HCT116 (cell line): ENCODE results near the gene CLEC3B. TPM values are rescaled to one million over a fixed set of nuclear protein-coding genes. Genes with fewer than 3 reads are reported as not detected.

Experiments used
- ATAC-seq: fragments of 200-7000 bp; cut with Tn5 transposase; 2 replicates; pipeline ENCODE4 v1.9.1; 2020; ENCODE audit warnings: mild to moderate bottlenecking, moderate library complexity
- BruUV-seq: library from RNA; stranded (reverse); fragments of 400-500 nt; replicated peaks from 2 replicates; lab custom pipeline; 2021; lab: Mats Ljungman, UMichigan
- CTCF ChIA-PET: fragments of 300-600 bp; sonication (Branson Sonifier 250); formaldehyde crosslinking; loops from one replicate; lab custom pipeline; 2021; ENCODE audit warnings: antibody characterized with exemption; lab: Charles Lee
- POLR2A ChIA-PET: fragments of 300-600, 350-600 bp; sonication (Branson Sonifier 250); formaldehyde crosslinking; loops from one replicate; lab custom pipeline; 2021; ENCODE audit warnings: antibody characterized with exemption; lab: Charles Lee
- RAD21 ChIA-PET, 2 experiments: fragments of 300-600 bp; sonication (Branson Sonifier 250); formaldehyde crosslinking; loops; one replicate each; lab custom pipeline; 2023; ENCODE audit warnings: low total read pairs in 2 of 2; ENCODE audit not compliant: uncharacterized antibody in 2 of 2, unreplicated experiment in 2 of 2, low non-redundant PET in 1 of 2; lab: Charles Lee
- DNase-seq: peaks from one replicate; pipeline ENCODE4 v3.0.0-alpha.2; 2010; ENCODE audit warnings: low read depth, low spot score
- H2AFZ ChIP-seq: fragments of 200-600 bp; shearing (Covaris generic), sonication (generic); 2 replicates; pipeline ENCODE4 v1.6.1; 2017; ENCODE audit warnings: low read depth, mixed run types, mixed read lengths, antibody characterized with exemption, low read length; ENCODE audit not compliant: poor library complexity, severe bottlenecking
- H3K27ac ChIP-seq: 2 replicates; pipeline ENCODE4 v1.5.1; 2012; ENCODE audit warnings: low read depth, low read length
- H3K27me3 ChIP-seq: fragments of 200-600 bp; sonication (generic); 2 replicates; pipeline ENCODE4 v1.6.1; 2016; ENCODE audit warnings: mixed run types, low read length, mixed read lengths; ENCODE audit not compliant: insufficient read depth
- H3K36me3 ChIP-seq, 2 experiments: fragments of 200-500 bp in 1 of 2; fragments of 200-600 bp in 1 of 2; sonication (Bioruptor generic) in 1 of 2; sonication (generic) in 1 of 2; 2 replicates each; pipeline versions ENCODE4 v1.5.1 to v1.6.1; 2014 to 2016; ENCODE audit warnings: low read length in 2 of 2, inconsistent platforms in 1 of 2, mixed read lengths in 1 of 2, mixed run types in 1 of 2; ENCODE audit not compliant: insufficient read depth in 2 of 2, control insufficient read depth in 1 of 2
- H3K4me1 ChIP-seq, 2 experiments: fragments of 200-600 bp in 1 of 2; sonication (generic) in 1 of 2; 2 replicates each; pipeline versions ENCODE4 v1.5.1 to v1.6.1; 2012 to 2017; ENCODE audit warnings: low read length in 2 of 2, inconsistent platforms in 1 of 2, mild to moderate bottlenecking in 1 of 2, mixed read lengths in 1 of 2, mixed run types in 1 of 2, moderate library complexity in 1 of 2; ENCODE audit not compliant: insufficient read depth in 2 of 2, control insufficient read depth in 1 of 2
- H3K4me2 ChIP-seq: fragments of 200-600 bp; sonication (generic); 2 replicates; pipeline ENCODE4 v1.6.1; 2017; ENCODE audit warnings: mixed run types, low read length, mixed read lengths
- H3K4me3 ChIP-seq, 2 experiments: fragments of 200-600 bp in 1 of 2; sonication (generic) in 1 of 2; replicated peaks in 1 of 2; 2 replicates each; pipeline ENCODE4 v1.5.1; 2011 to 2016; ENCODE audit warnings: low read length in 2 of 2, control low read depth in 1 of 2, low read depth in 1 of 2, mild to moderate bottlenecking in 1 of 2, mixed read lengths in 1 of 2, mixed run types in 1 of 2
- H3K79me2 ChIP-seq: fragments of 200-600 bp; sonication (generic); 2 replicates; pipeline ENCODE4 v1.6.1; 2017; ENCODE audit warnings: mild to moderate bottlenecking, mixed run types, low read length, moderate library complexity, mixed read lengths; ENCODE audit not compliant: insufficient read depth
- H3K9ac ChIP-seq: fragments of 200-600 bp; sonication (generic); 2 replicates; pipeline ENCODE4 v1.6.1; 2016; ENCODE audit warnings: low read length, mixed read lengths
- H3K9me2 ChIP-seq: fragments of 200-600 bp; sonication (generic), shearing (Covaris generic); 2 replicates; pipeline ENCODE4 v1.6.1; 2017; ENCODE audit warnings: mixed run types, mild to moderate bottlenecking, moderate library complexity; ENCODE audit not compliant: insufficient read depth
- H3K9me3 ChIP-seq, 2 experiments: fragments of 200-500 bp in 1 of 2; fragments of 200-600 bp in 1 of 2; sonication (Bioruptor generic) in 1 of 2; sonication (generic) in 1 of 2; 2 replicates each; pipeline ENCODE4 v1.6.1; 2014 to 2017; ENCODE audit warnings: low read length in 2 of 2, mixed read lengths in 2 of 2, inconsistent platforms in 1 of 2, low read depth in 1 of 2, mild to moderate bottlenecking in 1 of 2, mixed run types in 1 of 2, moderate library complexity in 1 of 2; ENCODE audit not compliant: control insufficient read depth in 1 of 2, insufficient read depth in 1 of 2
- H4K20me1 ChIP-seq: fragments of 200-600 bp; sonication (generic), shearing (Covaris generic); 2 replicates; pipeline ENCODE4 v1.6.1; 2017; ENCODE audit warnings: mixed run types, mild to moderate bottlenecking, moderate library complexity; ENCODE audit not compliant: insufficient read depth
- CBX3 ChIP-seq: IDR thresholded peaks from 2 replicates; pipeline ENCODE4 v1.6.1; 2012; ENCODE audit warnings: low read depth
- ELF1 ChIP-seq: IDR thresholded peaks from 2 replicates; pipeline ENCODE4 v1.6.1; 2012; ENCODE audit warnings: low read depth, borderline replicate concordance
- POLR2A ChIP-seq: IDR thresholded peaks from 2 replicates; pipeline ENCODE4 v1.7.0; 2011; ENCODE audit warnings: borderline replicate concordance; ENCODE audit not compliant: insufficient read depth, insufficient read length; ENCODE audit errors: extremely low read depth
- POLR2AphosphoS5 ChIP-seq: IDR thresholded peaks from 2 replicates; pipeline ENCODE4 v1.6.1; 2011; ENCODE audit warnings: mild to moderate bottlenecking, low read depth, low read length, moderate library complexity
- RAD21 ChIP-seq: IDR thresholded peaks from 2 replicates; pipeline ENCODE4 v1.6.1; 2012; ENCODE audit warnings: low read depth, mild to moderate bottlenecking
- TCF7L2 ChIP-seq: IDR thresholded peaks from 2 replicates; pipeline ENCODE4 v1.7.0; 2011; ENCODE audit warnings: borderline replicate concordance, inconsistent platforms; ENCODE audit not compliant: insufficient read depth, insufficient read length; ENCODE audit errors: extremely low read depth
- YY1 ChIP-seq: IDR thresholded peaks from 2 replicates; pipeline ENCODE4 v1.6.1; 2011; ENCODE audit warnings: low read length, low read depth, moderate library complexity, mild to moderate bottlenecking; ENCODE audit not compliant: insufficient replicate concordance; ENCODE audit errors: extremely low read depth
- intact Hi-C: fragments of 100-400 bp; cut with micrococcal nuclease; formaldehyde crosslinking; loops from 2 replicates; pipeline ENCODE4 v1.10.0; 2022
- total RNA-seq: library from RNA; stranded (reverse); gene quantifications from one replicate; pipeline ENCODE4 v1.2.1, GENCODE V29; 2021; ENCODE audit not compliant: unreplicated experiment
- TF ChIP-seq, protein P1 (sequence below): IDR thresholded peaks from 2 replicates; pipeline ENCODE4 v1.6.1; 2012
- TF ChIP-seq, protein P2 (sequence below), 3 experiments: fragments of 200-600 bp in 1 of 3; sonication (generic) in 1 of 3; IDR thresholded peaks in 2 of 3; conservative IDR thresholded peaks in 1 of 3; 2 replicates each; pipeline ENCODE4 v1.5.1; 2012 to 2017; ENCODE audit warnings: low read depth in 2 of 3, low read length in 2 of 3, antibody characterized with exemption in 1 of 3, borderline replicate concordance in 1 of 3, control low read depth in 1 of 3, mild to moderate bottlenecking in 1 of 3, mixed read lengths in 1 of 3, mixed run types in 1 of 3, moderate library complexity in 1 of 3; ENCODE audit not compliant: insufficient read depth in 1 of 3

Gene CLEC3B
- total RNA-seq, 1 experiment from 2014 or later, result 0.57 TPM

DNA sequence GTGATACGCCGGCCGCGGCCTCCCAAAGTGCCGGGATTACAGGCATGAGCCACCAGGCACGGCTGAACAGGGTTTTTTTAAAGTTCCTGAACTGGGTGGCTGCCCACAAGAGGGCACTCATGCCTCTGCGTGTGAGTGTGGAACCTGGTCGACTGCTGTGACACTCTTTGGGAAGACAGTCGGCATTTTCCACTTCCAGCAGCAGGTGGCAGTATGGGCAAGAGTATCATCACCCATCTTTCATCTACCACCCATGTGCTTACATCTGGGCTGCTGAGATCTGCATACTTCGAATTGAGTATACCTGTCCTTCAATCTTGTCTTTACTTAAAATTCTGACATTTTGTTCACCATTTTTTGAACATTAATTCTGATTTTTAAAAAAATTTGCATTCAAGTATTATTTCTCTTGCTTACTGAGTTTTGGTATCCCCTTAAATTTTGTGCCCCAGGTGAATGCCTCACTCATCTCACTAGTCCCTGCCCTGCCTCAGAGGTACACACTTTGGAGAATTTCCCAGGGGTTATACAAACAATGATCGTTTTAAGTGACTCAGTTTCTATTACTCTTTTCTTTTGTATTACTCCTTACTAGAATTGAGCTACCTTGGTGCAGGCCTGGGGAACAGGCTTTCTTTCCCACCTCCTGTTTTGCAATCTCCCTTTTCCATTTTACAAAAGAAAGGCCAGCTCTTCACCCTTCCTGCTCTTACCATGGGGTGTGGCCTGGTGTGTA is 11.8 kb downstream of the CLEC3B start:
- H2AFZ ChIP-seq, result peak overlapping the region; percentile 98
- H3K9me3 ChIP-seq, result no peaks in the 10 kb centered on the region
- TF ChIP-seq, protein P1, sequence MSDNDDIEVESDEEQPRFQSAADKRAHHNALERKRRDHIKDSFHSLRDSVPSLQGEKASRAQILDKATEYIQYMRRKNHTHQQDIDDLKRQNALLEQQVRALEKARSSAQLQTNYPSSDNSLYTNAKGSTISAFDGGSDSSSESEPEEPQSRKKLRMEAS, result peak; percentile 87
- peak; percentile 90 for TF ChIP-seq CBX3
- peak; percentile 49 for TF ChIP-seq YY1
- TF ChIP-seq TCF7L2, result peak; percentile 47
- no peak for TF ChIP-seq ELF1
- TF ChIP-seq, protein P2, sequence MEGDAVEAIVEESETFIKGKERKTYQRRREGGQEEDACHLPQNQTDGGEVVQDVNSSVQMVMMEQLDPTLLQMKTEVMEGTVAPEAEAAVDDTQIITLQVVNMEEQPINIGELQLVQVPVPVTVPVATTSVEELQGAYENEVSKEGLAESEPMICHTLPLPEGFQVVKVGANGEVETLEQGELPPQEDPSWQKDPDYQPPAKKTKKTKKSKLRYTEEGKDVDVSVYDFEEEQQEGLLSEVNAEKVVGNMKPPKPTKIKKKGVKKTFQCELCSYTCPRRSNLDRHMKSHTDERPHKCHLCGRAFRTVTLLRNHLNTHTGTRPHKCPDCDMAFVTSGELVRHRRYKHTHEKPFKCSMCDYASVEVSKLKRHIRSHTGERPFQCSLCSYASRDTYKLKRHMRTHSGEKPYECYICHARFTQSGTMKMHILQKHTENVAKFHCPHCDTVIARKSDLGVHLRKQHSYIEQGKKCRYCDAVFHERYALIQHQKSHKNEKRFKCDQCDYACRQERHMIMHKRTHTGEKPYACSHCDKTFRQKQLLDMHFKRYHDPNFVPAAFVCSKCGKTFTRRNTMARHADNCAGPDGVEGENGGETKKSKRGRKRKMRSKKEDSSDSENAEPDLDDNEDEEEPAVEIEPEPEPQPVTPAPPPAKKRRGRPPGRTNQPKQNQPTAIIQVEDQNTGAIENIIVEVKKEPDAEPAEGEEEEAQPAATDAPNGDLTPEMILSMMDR (IDR thresholded peaks at IDR 0.05 in 2 of 3, conservative IDR thresholded peaks at IDR 0.05 in 1 of 3; ENCODE audit: borderline replicate concordance in 1 of 3, insufficient read depth in 1 of 3, low read depth in 2 of 3, low read length in 2 of 3), result peak; percentile 91 to 99 (median 92)
- TF ChIP-seq POLR2A, result no peak
- peak; percentile 99 for TF ChIP-seq RAD21
- TF ChIP-seq POLR2AphosphoS5, result peak; percentile 29; the same call in 1 of the 2 replicates
- no peaks in the 10 kb centered on the region for H4K20me1 ChIP-seq
- no peaks in the 10 kb centered on the region for H3K79me2 ChIP-seq
- RAD21 ChIA-PET, result interaction anchor here (0.6 to 1.0 kb wide), 3 partner anchors 21 to 1341 kb away, joined by 3 read pairs; no protein-coding TSS in a partner anchor
- H3K27me3 ChIP-seq, result no peaks in the 10 kb centered on the region
- no peaks in the 10 kb centered on the region for H3K36me3 ChIP-seq
- no peaks in the 10 kb centered on the region for H3K9me2 ChIP-seq
- intact Hi-C loops, result loop anchor here (1.0 to 10.0 kb wide), 7 partner anchors 461 to 1039 kb away; no protein-coding TSS in a partner anchor
- CTCF ChIA-PET, result interaction anchor here (0.6 to 2.3 kb wide), 12 partner anchors 19 to 723 kb away, joined by 3 to 11 read pairs (median 4); no protein-coding TSS in a partner anchor
- peak overlapping the region; percentile 71 for H3K4me2 ChIP-seq
- DNase-seq (peak; percentile 90), ATAC-seq (peak; percentile 91)
- BruUV-seq, result no TSS peak
- H3K9ac ChIP-seq, result peak overlapping the region; percentile 43
- POLR2A ChIA-PET, result interaction anchor here (0.7 to 1.3 kb wide), 2 partner anchors 153 to 469 kb away, joined by 4 read pairs; no protein-coding TSS in a partner anchor
- no peak overlapping the region for H3K27ac ChIP-seq
- H3K4me1 ChIP-seq, result peaks cover 4 to 23% of the 10 kb centered on the region in 2 experiments; a peak in 3 of 4 replicates
- H3K4me3 ChIP-seq, result peak overlapping the region in 1 of 2 experiments; percentile 49; a peak in 2 of 4 replicates
